ENCODE results near the gene GFRA4.

GRCh38 chr20:3710011-3710466 is 46.8 kb upstream of the GFRA4 start:
- TF ChIP-seq TAF1 (IDR thresholded peaks at IDR 0.05; ENCODE audit: borderline replicate concordance, low read depth, low read length), result no peak
- TF ChIP-seq NFIC (IDR thresholded peaks at IDR 0.05; ENCODE audit: borderline replicate concordance), result no peak
- TF ChIP-seq CTCF (IDR thresholded peaks at IDR 0.05), result no peak
- TF ChIP-seq RCOR1 (IDR thresholded peaks at IDR 0.05; ENCODE audit: low read length), result no peak
- TF ChIP-seq RFX5 (IDR thresholded peaks at IDR 0.05; ENCODE audit: low read length), result no peak
- TF ChIP-seq RAD21 (IDR thresholded peaks at IDR 0.05; ENCODE audit: low read length), result no peak
- no peak for TF ChIP-seq POLR2AphosphoS5 (IDR thresholded peaks at IDR 0.05; ENCODE audit: low read depth, low read length)
